ENCODE results near the gene MAPRE3.

- no peak for TF ChIP-seq POLR2A (IDR thresholded peaks at IDR 0.05)
- no peak for TF ChIP-seq EP300 (IDR thresholded peaks at IDR 0.05)
- no peak for TF ChIP-seq CTCF (IDR thresholded peaks at IDR 0.05)
Measured at GRCh38 chr2:27009716-27010115, 39.3 kb downstream of the MAPRE3 start.
